SH-SY5Y (cell line): ENCODE data around the gene SPAG9.

Experiments used
- GATA2 ChIP-seq: IDR thresholded peaks from 2 replicates; pipeline ENCODE4 v1.6.1; 2011; ENCODE audit warnings: mild to moderate bottlenecking, low read depth, low read length
- GATA3 ChIP-seq: IDR thresholded peaks from 2 replicates; pipeline ENCODE4 v1.6.1; 2011; ENCODE audit warnings: low read depth, mild to moderate bottlenecking, low read length, moderate library complexity

DNA sequence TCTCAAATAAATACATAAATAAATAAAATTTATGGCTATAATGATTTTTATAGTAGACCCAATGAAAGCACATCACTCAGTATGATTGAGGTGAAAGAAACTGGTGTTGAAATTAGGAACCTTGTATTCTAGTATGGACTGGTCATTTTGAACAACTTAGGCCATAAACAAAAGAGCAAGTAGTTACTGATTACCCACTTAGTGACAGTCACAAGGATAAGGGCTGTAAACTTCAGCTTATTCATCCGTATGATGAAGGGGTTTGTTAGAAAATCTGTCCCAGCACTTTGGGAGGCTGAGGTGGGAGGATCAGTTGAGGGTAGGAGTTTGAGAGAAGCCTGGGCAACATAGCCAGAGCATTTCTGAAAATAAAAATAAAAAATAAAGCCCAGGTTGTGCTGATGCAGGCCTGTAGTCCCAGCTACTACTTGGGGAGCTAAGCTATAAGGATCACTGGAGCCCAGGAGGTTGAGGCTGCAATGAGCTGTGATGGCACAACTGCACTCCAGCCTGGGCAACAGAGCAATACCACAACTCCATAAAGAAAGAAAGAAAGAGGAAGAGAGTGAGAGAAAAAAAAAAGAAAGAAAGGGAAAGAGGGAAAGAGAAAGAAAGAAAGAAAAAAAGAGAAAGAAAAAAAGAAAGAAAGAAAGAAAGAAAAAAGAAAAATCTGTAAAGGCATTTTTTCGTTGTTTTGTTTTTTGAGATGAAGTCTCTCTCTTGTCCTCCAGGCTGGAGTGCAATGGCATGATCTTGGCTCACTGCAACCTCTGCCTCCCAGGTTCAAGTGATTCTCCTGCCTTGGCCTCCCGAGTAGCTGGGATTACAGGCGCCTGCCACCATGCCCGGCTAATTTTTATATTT, 4.2 kb upstream of the SPAG9 start:
- TF ChIP-seq GATA2, result no peak
- TF ChIP-seq GATA3, result no peak
